Ishikawa (cell line): ENCODE results near the gene NGF.

ENCODE experiments used
- CEBPB ChIP-seq: IDR thresholded peaks from 2 replicates; pipeline ENCODE4 v1.6.1; 2012
- CREB1 ChIP-seq: IDR thresholded peaks from 2 replicates; pipeline ENCODE4 v1.6.1; 2012; ENCODE audit warnings: low read depth
- EP300 ChIP-seq: IDR thresholded peaks from 2 replicates; pipeline ENCODE4 v1.6.1; 2012; ENCODE audit warnings: borderline replicate concordance
- FOXM1 ChIP-seq: IDR thresholded peaks from 2 replicates; pipeline ENCODE4 v1.6.1; 2012; ENCODE audit warnings: low read depth, borderline replicate concordance
- MAX ChIP-seq: IDR thresholded peaks from 2 replicates; pipeline ENCODE4 v1.6.1; 2012
- NFIC ChIP-seq: IDR thresholded peaks from 2 replicates; pipeline ENCODE4 v1.6.1; 2012
- TEAD4 ChIP-seq: IDR thresholded peaks from 2 replicates; pipeline ENCODE4 v1.6.1; 2012
- YY1 ChIP-seq: IDR thresholded peaks from 2 replicates; pipeline ENCODE4 v1.6.1; 2012; ENCODE audit warnings: low read depth

- no peak for TF ChIP-seq CEBPB
- no peak for TF ChIP-seq NFIC
- no peak for TF ChIP-seq CREB1
- no peak for TF ChIP-seq EP300
- no peak for TF ChIP-seq FOXM1
- TF ChIP-seq MAX = no peak
- no peak for TF ChIP-seq YY1
- no peak for TF ChIP-seq TEAD4
Observed at GRCh38 chr1:115293899-115294298, 44.1 kb downstream of the NGF start.
